RWPE1 (cell line): Measurements from ENCODE around the gene EMILIN2.

ENCODE experiments used
- CTCF ChIA-PET: fragments of 350-600 bp; sonication (Branson Sonifier 250); formaldehyde crosslinking; extraction: SDS; loops from one replicate; lab custom pipeline; 2021; lab: Yijun Ruan, JAX
- POLR2A ChIA-PET: fragments of 400-600 bp; formaldehyde crosslinking; extraction: SDS; loops from one replicate; lab custom pipeline; 2020; ENCODE audit warnings: antibody characterized with exemption; ENCODE audit not compliant: low non-redundant PET; lab: Yijun Ruan, JAX
- DNase-seq: peaks from one replicate; pipeline ENCODE4 v3.0.0; 2012; ENCODE audit warnings: low spot score
- H3K27ac ChIP-seq: fragments of 450-650 bp; 2 replicates; pipeline ENCODE4 v1.5.1; 2017
- CTCF ChIP-seq: fragments of 450-650 bp; conservative IDR thresholded peaks from 2 replicates; pipeline ENCODE4 v1.5.1; 2017; ENCODE audit warnings: low read depth, mild to moderate bottlenecking

EMILIN2 gene

GRCh38 chr18:2814928-2815327, 31.9 kb upstream of the EMILIN2 start:
- no peak for DNase-seq
- no peak overlapping the region for H3K27ac ChIP-seq
- CTCF ChIA-PET: no interaction called here
- TF ChIP-seq CTCF: no peak
- POLR2A ChIA-PET: no interaction called here

GRCh38 chr18:2818281-2818680, 28.5 kb upstream of the EMILIN2 start:
- CTCF ChIA-PET: interaction anchor here (0.6 to 0.8 kb wide), 2 partner anchors 91 to 1177 kb away, joined by 3 to 5 read pairs; no protein-coding TSS in a partner anchor
- POLR2A ChIA-PET: no interaction called here
- no peak for TF ChIP-seq CTCF
- no peak for DNase-seq
- H3K27ac ChIP-seq: no peak overlapping the region

GRCh38 chr18:2821695-2822094, 25.1 kb upstream of the EMILIN2 start:
- no peak for DNase-seq
- no peak overlapping the region for H3K27ac ChIP-seq
- TF ChIP-seq CTCF: no peak
- POLR2A ChIA-PET: no interaction called here
- CTCF ChIA-PET: interaction anchor here (0.5 to 0.7 kb wide), 4 partner anchors 41 to 824 kb away, joined by 3 to 4 read pairs (median 3); no protein-coding TSS in a partner anchor

- H3K27ac ChIP-seq: no peak overlapping the region
- no peak for DNase-seq
- ChIA-PET CTCF (interaction anchor here (0.6 kb wide), 1 partner anchor 93 kb away, joined by 4 read pairs; no protein-coding TSS in a partner anchor), POLR2A (no interaction called here)
- no peak for TF ChIP-seq CTCF
These were observed 24.4 kb upstream of the EMILIN2 start for GRCh38 chr18:2822213-2822921.

GRCh38 chr18:2823202-2823601, 23.6 kb upstream of the EMILIN2 start:
- ChIA-PET CTCF (no interaction called here), POLR2A (no interaction called here)
- DNase-seq: no peak
- TF ChIP-seq CTCF: no peak
- no peak overlapping the region for H3K27ac ChIP-seq

GRCh38 chr18:2823966-2824365, 22.8 kb upstream of the EMILIN2 start:
- no peak overlapping the region for H3K27ac ChIP-seq
- POLR2A ChIA-PET: no interaction called here
- no peak for DNase-seq
- TF ChIP-seq CTCF: no peak
- CTCF ChIA-PET: no interaction called here
